Measurements from ENCODE around the gene ITIH1. TPM values are rescaled to one million over a fixed set of nuclear protein-coding genes. Genes with fewer than 3 reads are reported as not detected.

Gene ITIH1
- polyA plus RNA-seq, 1 experiment: not detected

DNA sequence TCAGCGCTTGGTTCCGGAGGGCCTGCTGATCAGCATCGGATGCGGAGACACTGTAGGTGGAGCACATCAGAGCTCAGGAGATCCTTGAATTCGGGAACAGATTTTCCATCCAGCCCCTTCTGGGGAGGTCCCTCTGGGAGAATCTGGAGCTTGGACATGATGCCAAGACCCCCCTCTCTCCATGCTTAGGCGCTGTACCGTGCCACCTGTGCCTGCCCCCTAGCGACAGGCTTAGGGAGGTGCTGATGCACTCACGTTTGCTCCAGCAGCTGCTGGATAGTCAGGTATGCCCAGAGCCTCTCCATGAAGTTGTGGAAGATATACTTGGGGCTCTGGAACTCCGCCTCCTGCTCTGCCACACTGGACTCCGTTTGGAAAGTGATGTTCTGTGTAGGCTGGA lies 43.3 kb downstream of the ITIH1 start:
- DNase-seq (ENCODE audit: low read depth, low spot score): no peak
- ChIA-PET CTCF (interaction anchor here (0.6 to 2.2 kb wide), 8 partner anchors 8 to 80 kb away, joined by 3 to 13 read pairs (median 4); partner anchors contain the start of gene ITIH3), POLR2A (no interaction called here)
- Histone ChIP-seq H3K4me3 (ENCODE audit: low read depth, low read length) (no peak overlapping the region), H3K27ac (ENCODE audit: low read depth, low read length) (no peak overlapping the region), H3K9me3 (ENCODE audit: control insufficient read depth, insufficient read depth, low read length) (no peaks in the 10 kb centered on the region), H3K27me3 (ENCODE audit: control insufficient read depth, insufficient read depth, low read length) (no peaks in the 10 kb centered on the region)
- TF ChIP-seq, protein P1, sequence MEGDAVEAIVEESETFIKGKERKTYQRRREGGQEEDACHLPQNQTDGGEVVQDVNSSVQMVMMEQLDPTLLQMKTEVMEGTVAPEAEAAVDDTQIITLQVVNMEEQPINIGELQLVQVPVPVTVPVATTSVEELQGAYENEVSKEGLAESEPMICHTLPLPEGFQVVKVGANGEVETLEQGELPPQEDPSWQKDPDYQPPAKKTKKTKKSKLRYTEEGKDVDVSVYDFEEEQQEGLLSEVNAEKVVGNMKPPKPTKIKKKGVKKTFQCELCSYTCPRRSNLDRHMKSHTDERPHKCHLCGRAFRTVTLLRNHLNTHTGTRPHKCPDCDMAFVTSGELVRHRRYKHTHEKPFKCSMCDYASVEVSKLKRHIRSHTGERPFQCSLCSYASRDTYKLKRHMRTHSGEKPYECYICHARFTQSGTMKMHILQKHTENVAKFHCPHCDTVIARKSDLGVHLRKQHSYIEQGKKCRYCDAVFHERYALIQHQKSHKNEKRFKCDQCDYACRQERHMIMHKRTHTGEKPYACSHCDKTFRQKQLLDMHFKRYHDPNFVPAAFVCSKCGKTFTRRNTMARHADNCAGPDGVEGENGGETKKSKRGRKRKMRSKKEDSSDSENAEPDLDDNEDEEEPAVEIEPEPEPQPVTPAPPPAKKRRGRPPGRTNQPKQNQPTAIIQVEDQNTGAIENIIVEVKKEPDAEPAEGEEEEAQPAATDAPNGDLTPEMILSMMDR (IDR thresholded peaks at IDR 0.05; ENCODE audit: low read depth, low read length): peak; percentile 65

DNA sequence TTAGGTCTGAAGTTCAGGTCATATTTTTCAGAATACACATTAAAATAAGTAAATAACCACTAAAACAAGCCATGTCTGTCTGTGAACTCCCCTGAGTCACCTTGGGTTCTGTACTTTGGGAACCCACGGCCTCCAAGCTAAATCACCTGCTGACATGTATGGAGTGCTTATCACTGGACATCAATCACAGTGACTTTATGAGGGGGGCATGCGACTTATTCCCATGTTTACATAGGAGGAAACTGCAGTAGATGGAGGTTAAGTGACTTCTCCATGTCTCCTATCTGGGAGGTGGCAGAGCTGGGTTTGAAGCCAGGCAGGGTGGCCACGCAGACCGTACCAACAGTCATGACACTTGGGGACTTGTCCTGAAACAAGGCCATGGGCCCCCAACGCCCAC lies 45.0 kb downstream of the ITIH1 start:
- DNase-seq (ENCODE audit: low read depth, low spot score): no peak
- H3K9me3 ChIP-seq (ENCODE audit: control insufficient read depth, insufficient read depth, low read length): no peaks in the 10 kb centered on the region
- ChIA-PET CTCF (interaction anchor here (2.2 kb wide), 1 partner anchor 10 kb away, joined by 13 read pairs; no protein-coding TSS in a partner anchor), POLR2A (interaction anchor here (0.6 kb wide), 1 partner anchor 26 kb away, joined by 3 read pairs; no protein-coding TSS in a partner anchor)
- no peak overlapping the region for H3K27ac ChIP-seq (ENCODE audit: low read depth, low read length)
- TF ChIP-seq, protein P1 (IDR thresholded peaks at IDR 0.05; ENCODE audit: low read depth, low read length): no peak
- H3K27me3 ChIP-seq (ENCODE audit: control insufficient read depth, insufficient read depth, low read length): peaks cover 2% of the 10 kb centered on the region
- H3K4me3 ChIP-seq (ENCODE audit: low read depth, low read length): no peak overlapping the region

DNA sequence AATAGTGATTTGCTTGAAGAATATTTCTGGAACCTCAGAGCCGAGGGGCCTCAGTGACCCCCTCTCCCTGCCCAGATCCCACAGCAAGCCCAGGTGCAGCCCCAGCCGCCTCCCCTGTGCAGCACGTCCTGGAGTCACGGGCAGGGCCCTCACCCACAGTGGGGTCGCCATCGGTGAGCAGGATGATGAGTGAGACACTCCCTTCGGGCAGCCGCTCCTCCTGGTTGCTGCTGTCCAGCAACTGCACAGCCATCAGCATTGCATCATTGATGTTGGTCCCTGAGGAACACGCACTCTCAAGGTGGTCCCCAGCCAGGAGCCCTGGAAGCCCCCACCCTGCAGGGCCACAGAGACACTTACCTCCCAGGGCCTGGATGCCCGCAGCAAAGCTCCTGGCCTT lies 46.6 kb downstream of the ITIH1 start:
- CTCF ChIA-PET: no interaction called here
- POLR2A ChIA-PET: no interaction called here
- TF ChIP-seq, protein P1 (IDR thresholded peaks at IDR 0.05; ENCODE audit: low read depth, low read length): no peak

DNA sequence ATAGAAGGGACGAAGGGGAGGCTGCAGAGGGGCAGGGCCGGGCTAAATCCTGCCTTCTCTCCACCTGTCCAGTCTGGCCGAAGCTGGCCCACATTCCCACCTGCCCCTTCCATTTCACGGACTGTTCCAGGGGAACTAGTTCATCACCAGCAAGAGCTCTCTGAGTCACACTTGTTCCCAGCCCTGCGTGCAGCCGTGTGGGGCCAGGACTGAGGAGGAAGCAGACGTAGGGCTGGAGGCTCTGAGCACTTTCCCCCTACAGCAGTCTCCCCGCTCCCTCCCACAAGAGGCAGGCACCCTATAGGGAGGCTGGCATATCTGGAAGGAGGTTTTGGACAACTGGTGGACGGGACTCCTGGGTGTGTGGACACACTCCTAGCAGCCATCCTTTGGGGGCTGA lies 50.0 kb downstream of the ITIH1 start:
- POLR2A ChIA-PET: no interaction called here
- DNase-seq (ENCODE audit: low read depth, low spot score): no peak
- H3K9me3 ChIP-seq (ENCODE audit: control insufficient read depth, insufficient read depth, low read length): no peaks in the 10 kb centered on the region
- peaks cover 2% of the 10 kb centered on the region for H3K27me3 ChIP-seq (ENCODE audit: control insufficient read depth, insufficient read depth, low read length)
- TF ChIP-seq, protein P1 (IDR thresholded peaks at IDR 0.05; ENCODE audit: low read depth, low read length): no peak
- no peak overlapping the region for H3K27ac ChIP-seq (ENCODE audit: low read depth, low read length)
- no peak overlapping the region for H3K4me3 ChIP-seq (ENCODE audit: low read depth, low read length)
- CTCF ChIA-PET: no interaction called here

More for the DNA sequence above, 46.6 kb downstream of the ITIH1 start:
- Histone ChIP-seq H3K9me3 (ENCODE audit: control insufficient read depth, insufficient read depth, low read length) (no peaks in the 10 kb centered on the region), H3K27me3 (ENCODE audit: control insufficient read depth, insufficient read depth, low read length) (peaks cover 2% of the 10 kb centered on the region), H3K4me3 (ENCODE audit: low read depth, low read length) (no peak overlapping the region), H3K27ac (ENCODE audit: low read depth, low read length) (no peak overlapping the region)
- no peak for DNase-seq (ENCODE audit: low read depth, low spot score)

DNA sequence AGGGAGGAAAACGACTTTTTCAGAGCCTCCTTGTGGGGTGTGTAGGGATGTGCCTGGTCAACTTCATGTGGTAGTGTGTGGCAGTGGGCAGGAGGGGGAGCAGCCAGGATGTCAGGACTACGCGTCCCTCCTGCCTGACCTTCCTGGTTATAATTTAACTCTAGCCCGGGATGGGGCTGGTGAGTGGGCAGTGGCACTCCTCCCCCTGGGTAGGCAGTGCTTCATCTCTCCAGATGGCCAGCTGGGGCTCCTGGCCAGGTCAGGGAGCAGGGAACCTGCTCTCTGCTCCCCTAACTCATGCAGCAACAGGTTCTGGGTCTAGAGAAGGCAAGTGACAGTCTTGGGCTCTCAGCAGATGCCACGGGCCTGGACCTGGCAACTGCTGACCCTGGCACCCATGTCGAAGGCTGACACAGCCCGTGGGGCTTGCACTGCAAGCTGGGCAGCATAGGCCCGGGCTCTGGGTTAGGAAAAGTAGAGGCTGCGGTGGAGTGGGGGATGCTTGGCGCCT lies 50.5 kb downstream of the ITIH1 start:
- ChIA-PET CTCF (no interaction called here), POLR2A (no interaction called here)
- Histone ChIP-seq H3K27me3 (ENCODE audit: control insufficient read depth, insufficient read depth, low read length) (peaks cover 2% of the 10 kb centered on the region), H3K4me3 (ENCODE audit: low read depth, low read length) (no peak overlapping the region), H3K27ac (ENCODE audit: low read depth, low read length) (no peak overlapping the region), H3K9me3 (ENCODE audit: control insufficient read depth, insufficient read depth, low read length) (no peaks in the 10 kb centered on the region)
- TF ChIP-seq, protein P1 (IDR thresholded peaks at IDR 0.05; ENCODE audit: low read depth, low read length): no peak
- DNase-seq (ENCODE audit: low read depth, low spot score): no peak
